ENCODE data around the gene AOC1.

AOC1 gene

DNA sequence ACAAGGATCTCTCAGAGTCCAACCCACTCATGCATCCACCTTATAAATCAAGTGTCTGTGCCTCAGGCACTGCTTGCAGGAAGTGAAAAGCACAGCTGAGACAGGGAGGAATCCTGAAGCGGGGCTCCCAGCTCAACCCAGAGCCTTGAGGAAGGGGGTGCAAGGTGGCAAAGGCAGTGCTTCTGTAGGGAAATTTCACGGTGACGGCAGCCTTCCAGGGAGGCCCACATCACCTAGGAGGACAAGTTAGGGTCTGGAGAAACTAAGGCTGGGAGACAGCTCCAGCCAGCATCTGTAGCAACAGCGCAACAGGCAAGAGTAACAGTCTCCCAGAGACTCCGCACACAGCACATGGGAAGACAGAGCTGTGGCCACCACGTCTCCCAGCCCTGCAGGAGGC is 2.7 kb downstream of the AOC1 start:
- TF ChIP-seq, protein P1, sequence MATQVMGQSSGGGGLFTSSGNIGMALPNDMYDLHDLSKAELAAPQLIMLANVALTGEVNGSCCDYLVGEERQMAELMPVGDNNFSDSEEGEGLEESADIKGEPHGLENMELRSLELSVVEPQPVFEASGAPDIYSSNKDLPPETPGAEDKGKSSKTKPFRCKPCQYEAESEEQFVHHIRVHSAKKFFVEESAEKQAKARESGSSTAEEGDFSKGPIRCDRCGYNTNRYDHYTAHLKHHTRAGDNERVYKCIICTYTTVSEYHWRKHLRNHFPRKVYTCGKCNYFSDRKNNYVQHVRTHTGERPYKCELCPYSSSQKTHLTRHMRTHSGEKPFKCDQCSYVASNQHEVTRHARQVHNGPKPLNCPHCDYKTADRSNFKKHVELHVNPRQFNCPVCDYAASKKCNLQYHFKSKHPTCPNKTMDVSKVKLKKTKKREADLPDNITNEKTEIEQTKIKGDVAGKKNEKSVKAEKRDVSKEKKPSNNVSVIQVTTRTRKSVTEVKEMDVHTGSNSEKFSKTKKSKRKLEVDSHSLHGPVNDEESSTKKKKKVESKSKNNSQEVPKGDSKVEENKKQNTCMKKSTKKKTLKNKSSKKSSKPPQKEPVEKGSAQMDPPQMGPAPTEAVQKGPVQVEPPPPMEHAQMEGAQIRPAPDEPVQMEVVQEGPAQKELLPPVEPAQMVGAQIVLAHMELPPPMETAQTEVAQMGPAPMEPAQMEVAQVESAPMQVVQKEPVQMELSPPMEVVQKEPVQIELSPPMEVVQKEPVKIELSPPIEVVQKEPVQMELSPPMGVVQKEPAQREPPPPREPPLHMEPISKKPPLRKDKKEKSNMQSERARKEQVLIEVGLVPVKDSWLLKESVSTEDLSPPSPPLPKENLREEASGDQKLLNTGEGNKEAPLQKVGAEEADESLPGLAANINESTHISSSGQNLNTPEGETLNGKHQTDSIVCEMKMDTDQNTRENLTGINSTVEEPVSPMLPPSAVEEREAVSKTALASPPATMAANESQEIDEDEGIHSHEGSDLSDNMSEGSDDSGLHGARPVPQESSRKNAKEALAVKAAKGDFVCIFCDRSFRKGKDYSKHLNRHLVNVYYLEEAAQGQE (IDR thresholded peaks at IDR 0.05; ENCODE audit: insufficient read depth in 1 of 2, low read depth in 2 of 2, low read length in 2 of 2) = no peak
- no peak for TF ChIP-seq POLR2AphosphoS5 (IDR thresholded peaks at IDR 0.05; ENCODE audit: low read depth, low read length)
- TF ChIP-seq FOXP2 (optimal IDR thresholded peaks at IDR 0.05; ENCODE audit: borderline replicate concordance, extremely low read depth, extremely low read length, insufficient read depth) = no peak
- TF ChIP-seq SIN3A (IDR thresholded peaks at IDR 0.05; ENCODE audit: borderline replicate concordance, insufficient read depth, low read length) = no peak
- TF ChIP-seq TAF1 (IDR thresholded peaks at IDR 0.05; ENCODE audit: borderline replicate concordance, insufficient read depth, low read length) = no peak

DNA sequence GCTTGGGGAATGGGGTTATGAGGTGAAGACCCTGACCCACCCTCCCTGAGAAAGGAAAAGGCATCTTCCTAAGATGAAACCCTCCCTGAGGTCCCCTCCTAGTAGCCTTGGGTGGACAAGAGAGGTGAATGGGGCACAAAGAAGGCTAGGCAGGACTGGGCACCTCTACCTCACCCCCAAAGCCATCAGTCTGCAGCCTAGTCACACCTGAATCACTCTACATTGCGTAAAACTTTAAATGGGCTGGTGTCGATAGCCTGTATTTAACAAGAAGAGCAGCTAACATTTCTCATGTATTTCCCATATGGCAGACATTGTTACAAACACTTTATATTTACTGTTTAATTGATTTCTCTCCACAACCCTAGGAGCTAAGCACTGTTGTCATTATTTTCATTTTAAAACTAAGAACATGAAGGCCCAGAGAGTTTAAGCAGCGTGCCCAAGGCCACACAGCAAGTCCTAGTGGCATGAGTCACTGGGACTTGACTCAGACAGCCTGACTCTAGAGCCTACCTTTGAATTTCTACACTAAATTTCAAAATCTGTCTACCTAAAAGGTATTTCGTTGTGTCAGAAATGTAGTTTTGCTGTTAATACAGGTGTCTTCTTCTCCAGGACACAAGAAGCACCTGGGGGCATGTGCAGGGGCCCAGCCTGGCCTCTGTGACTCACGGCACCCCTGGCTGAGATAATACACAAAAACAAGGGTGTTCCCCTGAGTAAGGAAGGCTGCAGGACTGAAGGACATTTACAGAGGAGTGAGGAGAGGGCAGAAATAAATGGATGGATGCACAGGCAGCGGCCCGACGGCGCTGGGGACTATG is 3.4 kb downstream of the AOC1 start:
- TF ChIP-seq TAF1 (IDR thresholded peaks at IDR 0.05; ENCODE audit: borderline replicate concordance, insufficient read depth, low read length) (no peak), FOXP2 (optimal IDR thresholded peaks at IDR 0.05; ENCODE audit: borderline replicate concordance, extremely low read depth, extremely low read length, insufficient read depth) (no peak), POLR2AphosphoS5 (IDR thresholded peaks at IDR 0.05; ENCODE audit: low read depth, low read length) (no peak), SIN3A (IDR thresholded peaks at IDR 0.05; ENCODE audit: borderline replicate concordance, insufficient read depth, low read length) (no peak)
- TF ChIP-seq, protein P1 (IDR thresholded peaks at IDR 0.05; ENCODE audit: insufficient read depth in 1 of 2, low read depth in 2 of 2, low read length in 2 of 2) = no peak

DNA sequence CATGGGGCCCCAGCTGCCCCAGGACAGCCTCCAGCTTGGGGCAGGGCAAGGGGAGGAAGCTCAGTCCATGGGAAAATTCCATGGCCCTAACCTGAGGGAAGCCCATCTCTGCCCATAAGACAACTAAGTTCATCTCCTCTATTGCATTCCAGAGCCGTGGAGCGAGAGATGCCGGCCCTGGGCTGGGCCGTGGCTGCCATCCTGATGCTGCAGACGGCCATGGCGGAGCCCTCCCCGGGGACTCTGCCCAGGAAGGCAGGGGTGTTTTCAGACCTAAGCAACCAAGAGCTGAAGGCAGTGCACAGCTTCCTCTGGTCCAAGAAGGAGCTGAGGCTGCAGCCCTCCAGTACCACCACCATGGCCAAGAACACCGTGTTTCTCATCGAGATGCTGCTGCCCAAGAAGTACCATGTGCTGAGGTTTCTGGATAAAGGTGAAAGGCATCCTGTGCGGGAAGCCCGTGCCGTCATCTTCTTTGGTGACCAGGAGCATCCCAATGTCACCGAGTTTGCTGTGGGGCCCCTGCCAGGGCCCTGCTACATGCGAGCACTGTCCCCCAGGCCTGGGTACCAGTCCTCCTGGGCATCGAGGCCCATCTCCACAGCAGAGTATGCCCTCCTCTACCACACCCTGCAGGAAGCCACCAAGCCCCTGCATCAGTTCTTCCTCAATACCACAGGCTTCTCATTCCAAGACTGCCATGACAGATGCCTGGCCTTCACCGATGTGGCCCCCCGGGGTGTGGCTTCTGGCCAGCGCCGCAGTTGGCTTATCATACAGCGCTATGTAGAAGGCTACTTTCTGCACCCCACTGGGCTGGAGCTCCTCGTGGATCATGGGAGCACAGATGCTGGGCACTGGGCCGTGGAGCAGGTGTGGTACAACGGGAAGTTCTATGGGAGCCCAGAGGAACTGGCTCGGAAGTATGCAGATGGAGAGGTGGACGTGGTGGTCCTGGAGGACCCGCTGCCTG is 4.3 kb downstream of the AOC1 start:
- TF ChIP-seq FOXP2 (optimal IDR thresholded peaks at IDR 0.05; ENCODE audit: borderline replicate concordance, extremely low read depth, extremely low read length, insufficient read depth) (no peak), TAF1 (IDR thresholded peaks at IDR 0.05; ENCODE audit: borderline replicate concordance, insufficient read depth, low read length) (no peak), SIN3A (IDR thresholded peaks at IDR 0.05; ENCODE audit: borderline replicate concordance, insufficient read depth, low read length) (no peak), POLR2AphosphoS5 (IDR thresholded peaks at IDR 0.05; ENCODE audit: low read depth, low read length) (no peak)
- TF ChIP-seq, protein P1 (IDR thresholded peaks at IDR 0.05; ENCODE audit: insufficient read depth in 1 of 2, low read depth in 2 of 2, low read length in 2 of 2) = no peak

DNA sequence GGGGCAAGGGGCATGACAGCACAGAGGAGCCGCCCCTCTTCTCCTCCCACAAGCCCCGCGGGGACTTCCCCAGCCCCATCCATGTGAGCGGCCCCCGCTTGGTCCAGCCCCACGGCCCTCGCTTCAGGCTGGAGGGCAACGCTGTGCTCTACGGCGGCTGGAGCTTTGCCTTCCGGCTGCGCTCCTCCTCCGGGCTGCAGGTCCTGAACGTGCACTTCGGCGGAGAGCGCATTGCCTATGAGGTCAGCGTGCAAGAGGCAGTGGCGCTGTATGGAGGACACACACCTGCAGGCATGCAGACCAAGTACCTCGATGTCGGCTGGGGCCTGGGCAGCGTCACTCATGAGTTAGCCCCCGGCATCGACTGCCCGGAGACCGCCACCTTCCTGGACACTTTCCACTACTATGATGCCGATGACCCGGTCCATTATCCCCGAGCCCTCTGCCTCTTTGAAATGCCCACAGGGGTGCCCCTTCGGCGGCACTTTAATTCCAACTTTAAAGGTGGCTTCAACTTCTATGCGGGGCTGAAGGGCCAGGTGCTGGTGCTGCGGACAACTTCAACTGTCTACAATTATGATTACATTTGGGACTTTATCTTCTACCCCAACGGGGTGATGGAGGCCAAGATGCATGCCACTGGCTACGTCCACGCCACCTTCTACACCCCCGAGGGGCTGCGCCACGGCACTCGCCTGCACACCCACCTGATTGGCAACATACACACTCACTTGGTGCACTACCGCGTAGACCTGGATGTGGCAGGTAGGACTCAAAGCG is 5.1 kb downstream of the AOC1 start:
- no peak for TF ChIP-seq SIN3A (IDR thresholded peaks at IDR 0.05; ENCODE audit: borderline replicate concordance, insufficient read depth, low read length)
- no peak for TF ChIP-seq POLR2AphosphoS5 (IDR thresholded peaks at IDR 0.05; ENCODE audit: low read depth, low read length)
- TF ChIP-seq, protein P1 (IDR thresholded peaks at IDR 0.05; ENCODE audit: insufficient read depth in 1 of 2, low read depth in 2 of 2, low read length in 2 of 2) = no peak
- no peak for TF ChIP-seq TAF1 (IDR thresholded peaks at IDR 0.05; ENCODE audit: borderline replicate concordance, insufficient read depth, low read length)
- TF ChIP-seq FOXP2 (optimal IDR thresholded peaks at IDR 0.05; ENCODE audit: borderline replicate concordance, extremely low read depth, extremely low read length, insufficient read depth) = no peak
